ENCODE measurements around the gene LDB3. TPM values are rescaled to one million over a fixed set of nuclear protein-coding genes. Genes with fewer than 3 reads are reported as not detected.

The LDB3 gene
- total RNA-seq, 1 experiment from 2014 or later: 0.04 TPM

- intact Hi-C loops (cut with micrococcal nuclease): no loop called here
- no peaks in the 10 kb centered on the region for H3K4me1 ChIP-seq (ENCODE audit: insufficient read depth, low read length)
- H3K36me3 ChIP-seq (ENCODE audit: low read depth, low read length): no peaks in the 10 kb centered on the region
- H4K20me1 ChIP-seq (ENCODE audit: low read length): no peaks in the 10 kb centered on the region
- H3K27me3 ChIP-seq (ENCODE audit: low read length): no peaks in the 10 kb centered on the region
- ATAC-seq (no peak), DNase-seq (no peak)
- ChIA-PET CTCF (no interaction called here), POLR2A (ENCODE audit: unreplicated experiment) (no interaction called here)
- H3K4me3 ChIP-seq (ENCODE audit: low read length): no peak overlapping the region
- no peaks in the 10 kb centered on the region for H3K79me2 ChIP-seq (ENCODE audit: low read length)
- H3F3A ChIP-seq (ENCODE audit: low read length, unreplicated experiment): no peaks in the 10 kb centered on the region
- no peaks in the 10 kb centered on the region for H3K9me3 ChIP-seq (ENCODE audit: low read length)
- H3K4me2 ChIP-seq (ENCODE audit: low read length): no peak overlapping the region
- no TSS peak for BruUV-seq (replicated peaks)
- H3K27ac ChIP-seq (ENCODE audit: low read length): no peak overlapping the region
- no peak overlapping the region for H2AFZ ChIP-seq (ENCODE audit: low read length)
- no peak for TF ChIP-seq EZH2phosphoT487 (IDR thresholded peaks at IDR 0.05; ENCODE audit: borderline replicate concordance, low read length)
- TF ChIP-seq EZH2 (IDR thresholded peaks at IDR 0.05; ENCODE audit: low read length, unreplicated experiment): no peak
- TF ChIP-seq CTCF (conservative IDR thresholded peaks at IDR 0.05; ENCODE audit: low read depth, low read length): no peak
- no peaks in the 10 kb centered on the region for H3K9me2 ChIP-seq (replicated peaks; ENCODE audit: low read length)
- H3K9ac ChIP-seq (ENCODE audit: low read length): no peak overlapping the region
Observed at GRCh38 chr10:86690657-86691084, 22.4 kb downstream of the LDB3 start.

GRCh38 chr10:86691333-86692022, 23.2 kb downstream of the LDB3 start:
- H2AFZ ChIP-seq (ENCODE audit: low read length): no peak overlapping the region
- BruUV-seq (replicated peaks): no TSS peak
- no peaks in the 10 kb centered on the region for H3K4me1 ChIP-seq (ENCODE audit: insufficient read depth, low read length)
- no peaks in the 10 kb centered on the region for H3K9me3 ChIP-seq (ENCODE audit: low read length)
- H3K4me3 ChIP-seq (ENCODE audit: low read length): no peak overlapping the region
- no peak overlapping the region for H3K9ac ChIP-seq (ENCODE audit: low read length)
- intact Hi-C loops (cut with micrococcal nuclease): no loop called here
- H4K20me1 ChIP-seq (ENCODE audit: low read length): no peaks in the 10 kb centered on the region
- TF ChIP-seq CTCF (conservative IDR thresholded peaks at IDR 0.05; ENCODE audit: low read depth, low read length): no peak
- TF ChIP-seq EZH2phosphoT487 (IDR thresholded peaks at IDR 0.05; ENCODE audit: borderline replicate concordance, low read length): no peak
- no peak for TF ChIP-seq EZH2 (IDR thresholded peaks at IDR 0.05; ENCODE audit: low read length, unreplicated experiment)
- CTCF ChIA-PET: no interaction called here
- no peaks in the 10 kb centered on the region for H3F3A ChIP-seq (ENCODE audit: low read length, unreplicated experiment)
- no peaks in the 10 kb centered on the region for H3K36me3 ChIP-seq (ENCODE audit: low read depth, low read length)
- H3K27me3 ChIP-seq (ENCODE audit: low read length): no peaks in the 10 kb centered on the region
- no peak overlapping the region for H3K4me2 ChIP-seq (ENCODE audit: low read length)
- ATAC-seq (no peak), DNase-seq (no peak)
- H3K79me2 ChIP-seq (ENCODE audit: low read length): no peaks in the 10 kb centered on the region
- POLR2A ChIA-PET (ENCODE audit: unreplicated experiment): no interaction called here
- H3K9me2 ChIP-seq (replicated peaks; ENCODE audit: low read length): no peaks in the 10 kb centered on the region
- H3K27ac ChIP-seq (ENCODE audit: low read length): no peak overlapping the region

GRCh38 chr10:86692023-86692514, 23.8 kb downstream of the LDB3 start:
- H3K36me3 ChIP-seq (ENCODE audit: low read depth, low read length): no peaks in the 10 kb centered on the region
- ChIA-PET CTCF (no interaction called here), POLR2A (ENCODE audit: unreplicated experiment) (no interaction called here)
- H3K4me3 ChIP-seq (ENCODE audit: low read length): no peak overlapping the region
- no peaks in the 10 kb centered on the region for H3F3A ChIP-seq (ENCODE audit: low read length, unreplicated experiment)
- no peaks in the 10 kb centered on the region for H3K79me2 ChIP-seq (ENCODE audit: low read length)
- DNase-seq (no peak), ATAC-seq (no peak)
- no peaks in the 10 kb centered on the region for H3K9me2 ChIP-seq (replicated peaks; ENCODE audit: low read length)
- no peak overlapping the region for H3K9ac ChIP-seq (ENCODE audit: low read length)
- no peaks in the 10 kb centered on the region for H4K20me1 ChIP-seq (ENCODE audit: low read length)
- no peaks in the 10 kb centered on the region for H3K4me1 ChIP-seq (ENCODE audit: insufficient read depth, low read length)
- no peaks in the 10 kb centered on the region for H3K27me3 ChIP-seq (ENCODE audit: low read length)
- BruUV-seq (replicated peaks): no TSS peak
- intact Hi-C loops (cut with micrococcal nuclease): no loop called here
- H3K9me3 ChIP-seq (ENCODE audit: low read length): no peaks in the 10 kb centered on the region
- no peak overlapping the region for H2AFZ ChIP-seq (ENCODE audit: low read length)
- no peak overlapping the region for H3K27ac ChIP-seq (ENCODE audit: low read length)
- TF ChIP-seq CTCF (conservative IDR thresholded peaks at IDR 0.05; ENCODE audit: low read depth, low read length): no peak
- TF ChIP-seq EZH2phosphoT487 (IDR thresholded peaks at IDR 0.05; ENCODE audit: borderline replicate concordance, low read length): no peak
- no peak for TF ChIP-seq EZH2 (IDR thresholded peaks at IDR 0.05; ENCODE audit: low read length, unreplicated experiment)
- no peak overlapping the region for H3K4me2 ChIP-seq (ENCODE audit: low read length)
